Neuronal stem cell (in vitro differentiated cells): ENCODE results near the gene SLC19A1.

ENCODE experiments used
- DNase-seq: peaks from one replicate; pipeline ENCODE4 v3.0.0-alpha.2; 2013; ENCODE audit warnings: low spot score
- H2AFZ ChIP-seq: one replicate; pipeline ENCODE4 v1.6.1; 2013; ENCODE audit warnings: mild to moderate bottlenecking, low read length, inconsistent platforms
- H2AK5ac ChIP-seq: 2 replicates; pipeline ENCODE4 v1.6.1; 2013; ENCODE audit warnings: low read depth, mild to moderate bottlenecking, inconsistent platforms, low read length, moderate library complexity, mixed read lengths
- H2BK120ac ChIP-seq: 2 replicates; pipeline ENCODE4 v1.6.1; 2013; ENCODE audit warnings: low read depth, mild to moderate bottlenecking, inconsistent platforms, low read length, moderate library complexity, mixed read lengths
- H2BK12ac ChIP-seq: one replicate; pipeline ENCODE4 v1.6.1; 2013; ENCODE audit warnings: low read length, inconsistent platforms
- H2BK15ac ChIP-seq: 2 replicates; pipeline ENCODE4 v1.6.1; 2013; ENCODE audit warnings: mild to moderate bottlenecking, low read length, inconsistent platforms, mixed read lengths
- H2BK5ac ChIP-seq: one replicate; pipeline ENCODE4 v1.6.1; 2013; ENCODE audit warnings: inconsistent platforms, mild to moderate bottlenecking, low read length, moderate library complexity
- H3K14ac ChIP-seq: one replicate; pipeline ENCODE4 v1.6.1; 2013; ENCODE audit warnings: low read length, inconsistent platforms
- H3K18ac ChIP-seq: 2 replicates; pipeline ENCODE4 v1.6.1; 2013; ENCODE audit warnings: low read length, inconsistent platforms
- H3K23ac ChIP-seq: 2 replicates; pipeline ENCODE4 v1.6.1; 2013; ENCODE audit warnings: low read depth, mild to moderate bottlenecking, mixed read lengths, low read length, inconsistent platforms; ENCODE audit not compliant: poor library complexity
- H3K27ac ChIP-seq: replicated peaks from 3 replicates; pipeline ENCODE4 v1.5.1; 2013; ENCODE audit warnings: low read length, inconsistent platforms
- H3K27me3 ChIP-seq, 3 experiments: 2 replicates each; pipeline ENCODE4 v1.6.1; 2013; ENCODE audit warnings: low read length in 3 of 3, mild to moderate bottlenecking in 2 of 3, inconsistent platforms in 1 of 3, low read depth in 1 of 3, mixed read lengths in 1 of 3, moderate library complexity in 1 of 3; ENCODE audit not compliant: control insufficient read depth in 3 of 3, insufficient read depth in 3 of 3
- H3K36me3 ChIP-seq, 2 donors: replicated peaks in 1 of 2; 2 replicates each; pipeline ENCODE4 v1.6.1; 2013; ENCODE audit warnings: low read length in 2 of 2; ENCODE audit not compliant: control insufficient read depth in 2 of 2, insufficient read depth in 2 of 2
- H3K4ac ChIP-seq: 2 replicates; pipeline ENCODE4 v1.6.1; 2013; ENCODE audit warnings: inconsistent platforms, mild to moderate bottlenecking, low read length, moderate library complexity
- H3K4me1 ChIP-seq, 2 donors: 1 replicate in 1 of 2; 2 replicates in 1 of 2; pipeline ENCODE4 v1.6.1; 2013; ENCODE audit warnings: low read length in 2 of 2, low read depth in 1 of 2; ENCODE audit not compliant: control insufficient read depth in 2 of 2, insufficient read depth in 1 of 2
- H3K4me2 ChIP-seq: one replicate; pipeline ENCODE4 v1.6.1; 2013; ENCODE audit warnings: mild to moderate bottlenecking, low read length, inconsistent platforms; ENCODE audit not compliant: insufficient read depth, poor library complexity, severe bottlenecking
- H3K4me3 ChIP-seq, 2 donors: 2 replicates each; pipeline ENCODE4 v1.5.1; 2013; ENCODE audit warnings: low read length in 2 of 2, mild to moderate bottlenecking in 2 of 2, inconsistent platforms in 1 of 2, moderate library complexity in 1 of 2
- H3K79me1 ChIP-seq: one replicate; pipeline ENCODE4 v1.6.1; 2013; ENCODE audit warnings: low read depth, mild to moderate bottlenecking, inconsistent platforms, low read length, moderate library complexity
- H3K9ac ChIP-seq: one replicate; pipeline ENCODE4 v1.6.1; 2013; ENCODE audit warnings: mild to moderate bottlenecking, low read depth, low read length, inconsistent platforms; ENCODE audit not compliant: poor library complexity
- H3K9me3 ChIP-seq, 2 donors: replicated peaks in 1 of 2; 2 replicates each; pipeline versions ENCODE3 to v1.6.1; 2013; ENCODE audit warnings: low read length in 2 of 2, mild to moderate bottlenecking in 2 of 2, inconsistent platforms in 1 of 2, low read depth in 1 of 2, mixed read lengths in 1 of 2, moderate library complexity in 1 of 2; ENCODE audit not compliant: control insufficient read depth in 2 of 2, insufficient read depth in 1 of 2
- H4K8ac ChIP-seq: one replicate; pipeline ENCODE4 v1.6.1; 2013; ENCODE audit warnings: low read depth, mild to moderate bottlenecking, inconsistent platforms, low read length, moderate library complexity
- H4K91ac ChIP-seq: one replicate; pipeline ENCODE4 v1.6.1; 2013; ENCODE audit warnings: low read length, low read depth, mild to moderate bottlenecking, inconsistent platforms; ENCODE audit not compliant: poor library complexity
- WGBS, 2 donors: extraction: QIAGEN DNeasy Blood & Tissue Kit; methylation state at CpG; one replicate each; pipeline ENCODE4 v1.1.7; 2013; ENCODE audit warnings: missing lambda C conversion rate in 2 of 2, mixed read lengths in 1 of 2; ENCODE audit not compliant: insufficient read length in 2 of 2, insufficient replicate concordance in 1 of 2; ENCODE audit errors: extremely low coverage in 2 of 2; 5-methylcytosine and 5-hydroxymethylcytosine counted together

The SLC19A1 gene

GRCh38 chr21:45457161-45457831 lies 84.9 kb downstream of the SLC19A1 start:
- no peak for DNase-seq
- WGBS, 2 donors: no CpG with 5 or more reads among the region's 25 CpGs

GRCh38 chr21:45456584-45457160 lies 85.6 kb downstream of the SLC19A1 start:
- Histone ChIP-seq H2BK5ac (peak overlapping the region; percentile 19), H2BK120ac (no peak overlapping the region), H4K8ac (no peak overlapping the region), H2BK12ac (no peak overlapping the region), H3K4me1 (peaks cover 0 to 9% of the 10 kb centered on the region in 2 donors), H4K91ac (peak overlapping the region; percentile 56), H3K18ac (peak overlapping the region; percentile 21), H3K4me2 (no peak overlapping the region), H3K79me1 (peaks cover 17% of the 10 kb centered on the region), H3K36me3 (peaks cover 0 to 4% of the 10 kb centered on the region in 2 donors), H3K27ac (no peak overlapping the region), H3K14ac (no peak overlapping the region), H2AK5ac (peak overlapping the region; percentile 25), H2BK15ac (no peak overlapping the region), H3K23ac (peak overlapping the region; percentile 56), H2AFZ (no peak overlapping the region), H3K9ac (no peak overlapping the region), H3K27me3 (peaks cover 0 to 13% (median 0%) of the 10 kb centered on the region in 3 experiments), H3K9me3 (peaks cover 11 to 21% of the 10 kb centered on the region in 2 donors), H3K4me3 (no peak overlapping the region), H3K4ac (no peak overlapping the region)
- no peak for DNase-seq
- no CpG with 5 or more reads among the region's 38 CpGs for WGBS, 2 donors

More at GRCh38 chr21:45457161-45457831, 84.9 kb downstream of the SLC19A1 start:
- Histone ChIP-seq H3K4me3 (no peak overlapping the region), H3K23ac (peak overlapping the region; percentile 56), H2AFZ (no peak overlapping the region), H2BK12ac (no peak overlapping the region), H4K91ac (peak overlapping the region; percentile 56), H3K4me2 (no peak overlapping the region), H3K27ac (no peak overlapping the region), H2BK15ac (no peak overlapping the region), H4K8ac (peak overlapping the region; percentile 19), H3K79me1 (peaks cover 15% of the 10 kb centered on the region), H2BK120ac (no peak overlapping the region), H2AK5ac (peak overlapping the region; percentile 25), H3K27me3 (peaks cover 0 to 16% (median 0%) of the 10 kb centered on the region in 3 experiments), H3K36me3 (peaks cover 0 to 4% of the 10 kb centered on the region in 2 donors), H3K9ac (peak overlapping the region; percentile 24), H2BK5ac (peak overlapping the region; percentile 19), H3K18ac (peak overlapping the region; percentile 65), H3K14ac (peak overlapping the region; percentile 47), H3K9me3 (peaks cover 17 to 21% of the 10 kb centered on the region in 2 donors), H3K4ac (no peak overlapping the region), H3K4me1 (peaks cover 0 to 9% of the 10 kb centered on the region in 2 donors)

GRCh38 chr21:45455674-45456583 lies 86.3 kb downstream of the SLC19A1 start:
- Histone ChIP-seq H3K14ac (peak overlapping the region; percentile 21), H2BK12ac (no peak overlapping the region), H3K27ac (no peak overlapping the region), H2BK120ac (no peak overlapping the region), H2BK5ac (no peak overlapping the region), H4K8ac (no peak overlapping the region), H4K91ac (no peak overlapping the region), H3K27me3 (peaks cover 0 to 10% (median 0%) of the 10 kb centered on the region in 3 experiments), H2AFZ (no peak overlapping the region), H3K23ac (peak overlapping the region; percentile 21), H3K4ac (no peak overlapping the region), H3K4me3 (no peak overlapping the region), H3K4me1 (peaks cover 0 to 9% of the 10 kb centered on the region in 2 donors), H3K79me1 (peaks cover 14% of the 10 kb centered on the region), H2BK15ac (no peak overlapping the region), H3K36me3 (peaks cover 0 to 4% of the 10 kb centered on the region in 2 donors), H3K4me2 (no peak overlapping the region), H3K18ac (peak overlapping the region; percentile 54), H3K9ac (peak overlapping the region; percentile 13), H3K9me3 (peaks cover 4 to 14% of the 10 kb centered on the region in 2 donors), H2AK5ac (no peak overlapping the region)
- WGBS, 2 donors: no CpG with 5 or more reads among the region's 47 CpGs
- no peak for DNase-seq
